Loucy (cell line): ENCODE results near the gene C1orf52.

ENCODE experiments used
- EZH2phosphoT487 ChIP-seq: fragments of 200-600 bp; IDR thresholded peaks from 2 replicates; pipeline ENCODE4 v1.6.1; 2018; ENCODE audit warnings: antibody characterized with exemption, mild to moderate bottlenecking, moderate library complexity, borderline replicate concordance
- TF ChIP-seq, protein P1 (sequence below): fragments of 200-600 bp; sonication (generic); conservative IDR thresholded peaks from 2 replicates; pipeline ENCODE4 v1.5.1; 2014; ENCODE audit warnings: mild to moderate bottlenecking, antibody characterized with exemption, low read length

GRCh38 chr1:85259912-85260274, 431 bp upstream of the C1orf52 start:
- TF ChIP-seq, protein P1, sequence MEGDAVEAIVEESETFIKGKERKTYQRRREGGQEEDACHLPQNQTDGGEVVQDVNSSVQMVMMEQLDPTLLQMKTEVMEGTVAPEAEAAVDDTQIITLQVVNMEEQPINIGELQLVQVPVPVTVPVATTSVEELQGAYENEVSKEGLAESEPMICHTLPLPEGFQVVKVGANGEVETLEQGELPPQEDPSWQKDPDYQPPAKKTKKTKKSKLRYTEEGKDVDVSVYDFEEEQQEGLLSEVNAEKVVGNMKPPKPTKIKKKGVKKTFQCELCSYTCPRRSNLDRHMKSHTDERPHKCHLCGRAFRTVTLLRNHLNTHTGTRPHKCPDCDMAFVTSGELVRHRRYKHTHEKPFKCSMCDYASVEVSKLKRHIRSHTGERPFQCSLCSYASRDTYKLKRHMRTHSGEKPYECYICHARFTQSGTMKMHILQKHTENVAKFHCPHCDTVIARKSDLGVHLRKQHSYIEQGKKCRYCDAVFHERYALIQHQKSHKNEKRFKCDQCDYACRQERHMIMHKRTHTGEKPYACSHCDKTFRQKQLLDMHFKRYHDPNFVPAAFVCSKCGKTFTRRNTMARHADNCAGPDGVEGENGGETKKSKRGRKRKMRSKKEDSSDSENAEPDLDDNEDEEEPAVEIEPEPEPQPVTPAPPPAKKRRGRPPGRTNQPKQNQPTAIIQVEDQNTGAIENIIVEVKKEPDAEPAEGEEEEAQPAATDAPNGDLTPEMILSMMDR, result no peak
- TF ChIP-seq EZH2phosphoT487, result no peak
